K562 (cell line): Measurements from ENCODE around the gene C15orf62. TPM values are rescaled to one million over a fixed set of nuclear protein-coding genes. Genes with fewer than 3 reads are reported as not detected.

Experiments used
- AFF1 ChIP-seq, 2 experiments: fragments of 450-650 bp; IDR thresholded peaks; 2 replicates each; pipeline ENCODE4 v1.6.1; 2018; ENCODE audit warnings: mild to moderate bottlenecking in 2 of 2, low read depth in 1 of 2; ENCODE audit not compliant: partially characterized antibody in 2 of 2
- BCLAF1 ChIP-seq, 2 experiments: fragments of 450-650 bp in 1 of 2; IDR thresholded peaks; 2 replicates each; pipeline ENCODE4 v1.6.1; 2011 to 2017; ENCODE audit warnings: low read depth in 2 of 2, antibody characterized with exemption in 1 of 2, borderline replicate concordance in 1 of 2, low read length in 1 of 2, mild to moderate bottlenecking in 1 of 2, mixed read lengths in 1 of 2; ENCODE audit not compliant: control insufficient read depth in 1 of 2
- CBX1 ChIP-seq: sonication (generic); IDR thresholded peaks from 2 replicates; pipeline ENCODE4 v1.6.1; 2016; ENCODE audit warnings: antibody characterized with exemption, low read depth, mild to moderate bottlenecking
- ELF1 ChIP-seq: fragments of 200-800 bp; sonication (Bioruptor generic); IDR thresholded peaks from 2 replicates; pipeline ENCODE4 v1.6.1; 2016; ENCODE audit warnings: missing genetic modification characterization, missing compliant biosample characterization
- FIP1L1 ChIP-seq: fragments of 200-400 bp; formaldehyde crosslinking; IDR thresholded peaks from 2 replicates; pipeline ENCODE4 v1.6.1; 2018; ENCODE audit warnings: mild to moderate bottlenecking, low read depth, low read length; ENCODE audit not compliant: poor library complexity, severe bottlenecking
- MYC ChIP-seq, 2 experiments: fragments of 250-450 bp in 1 of 2; sonication (Bioruptor Pico) in 1 of 2; IDR thresholded peaks; 2 replicates each; pipeline versions ENCODE4 v1.5.1 to v1.6.1; 2012 to 2021; ENCODE audit warnings: low read depth in 2 of 2, borderline replicate concordance in 1 of 2, improper control_type of control experiment in 1 of 2, low read length in 1 of 2, mild to moderate bottlenecking in 1 of 2, moderate library complexity in 1 of 2
- NFXL1 ChIP-seq: fragments of 450-650 bp; formaldehyde crosslinking; IDR thresholded peaks from 2 replicates; pipeline ENCODE4 v1.4.0; 2021; ENCODE audit warnings: mild to moderate bottlenecking
- ZBTB26 ChIP-seq: fragments of 450-650 bp; formaldehyde crosslinking; IDR thresholded peaks from 2 replicates; pipeline ENCODE4 v1.4.0; 2022; ENCODE audit warnings: missing genetic modification characterization
- ZNF280B ChIP-seq: fragments of 250-450 bp; sonication (Bioruptor Pico); IDR thresholded peaks from 2 replicates; pipeline ENCODE4 v1.5.1; 2021; ENCODE audit warnings: mild to moderate bottlenecking
- ZNF644 ChIP-seq: fragments of 200-800 bp; sonication (Bioruptor generic); IDR thresholded peaks from 2 replicates; pipeline ENCODE4 v1.6.1; 2016; ENCODE audit warnings: low read depth, missing genetic modification characterization, missing compliant biosample characterization
- ZNF76 ChIP-seq: fragments of 250-450 bp; sonication (Bioruptor Pico); IDR thresholded peaks from 2 replicates; pipeline ENCODE4 v1.4.0; 2020; ENCODE audit warnings: mild to moderate bottlenecking, moderate library complexity, borderline replicate concordance
- ZNF79 ChIP-seq: fragments of 250-450 bp; sonication (Bioruptor Pico); IDR thresholded peaks from 2 replicates; pipeline ENCODE4 v1.4.0; 2020; ENCODE audit warnings: low read depth, mild to moderate bottlenecking, moderate library complexity
- polyA plus RNA-seq, 8 experiments: library from polyadenylated mRNA; depleted of rRNA in 4 of 8; stranded (reverse) in 5 of 8; unstranded in 3 of 8; fragments of >200 nt; fragmentation: Nextera tagmentation in 2 of 8; fragmentation: Illumina TruSeq in 1 of 8; extraction: Ambion mirVana in 2 of 8; extraction: Trizol in 1 of 8; gene quantifications; 2 replicates each; pipeline versions ENCODE4 v1.2.1 to v1.2.3, GENCODE V29; 2011 to 2014; ENCODE audit warnings: inconsistent platforms in 1 of 8, missing spikeins in 1 of 8
- total RNA-seq, 7 experiments: library from RNA; depleted of rRNA in 6 of 7; stranded (reverse); fragments of >200 nt in 6 of 7; fragmentation: Illumina TruSeq in 2 of 7; extraction: Trizol in 2 of 7; gene quantifications; 2 replicates each; pipeline versions ENCODE4 v1.2.1 to v1.2.3, GENCODE V29; 2011 to 2021; ENCODE audit warnings: low replicate concordance in 1 of 7

C15orf62 gene
- total and polyA plus RNA-seq, 9 of the 15 experiments (the other 6 are each of a cell fraction or from before 2014, with no cell fraction given): 0.01 to 0.76 (median 0.30) TPM; not detected in 1

GRCh38 chr15:40763801-40764628, 5.8 kb upstream of the C15orf62 start, which contains the start of gene GCHFR (continued):
- peak in 1 of 2 experiments; percentile 35 for TF ChIP-seq AFF1 (IDR thresholded peaks at IDR 0.05; ENCODE audit: low read depth in 1 of 2, partially characterized antibody in 2 of 2)
- no peak for TF ChIP-seq ZNF644 (tag)
- TF ChIP-seq ZNF79 (CRISPR knock-in tag): no peak
- no peak for TF ChIP-seq NFXL1 (CRISPR knock-in tag)
- no peak for TF ChIP-seq ZBTB26 (CRISPR knock-in tag)
- 0 out of 2 replicates have a peak, but pooled peaks have one; percentile 52 for TF ChIP-seq ELF1
- TF ChIP-seq CBX1: no peak
- TF ChIP-seq BCLAF1 (IDR thresholded peaks at IDR 0.05; ENCODE audit: borderline replicate concordance in 1 of 2, control insufficient read depth in 1 of 2, low read depth in 2 of 2, low read length in 1 of 2): no peak
- TF ChIP-seq MYC (IDR thresholded peaks at IDR 0.05; ENCODE audit: low read depth, low read length): no peak; the same call in 1 of the 2 replicates
- no peak; the same call in 1 of the 2 replicates for TF ChIP-seq MYC (CRISPR knock-in tag; IDR thresholded peaks at IDR 0.05; ENCODE audit: borderline replicate concordance, low read depth)
- peak; percentile 67 for TF ChIP-seq FIP1L1
- TF ChIP-seq ZNF280B (CRISPR knock-in tag): no peak
- TF ChIP-seq ZNF76 (CRISPR knock-in tag): 0 out of 2 replicates have a peak, but pooled peaks have one; percentile 3
